Osteocyte (in vitro differentiated cells): ENCODE results near the gene KRTAP9-9. TPM values are rescaled to one million over a fixed set of nuclear protein-coding genes. Genes with fewer than 3 reads are reported as not detected.
"Not testable (repeated sequence)": the region's sequence is repeated elsewhere in the genome, so short reads cannot be mapped to it uniquely, and the experiment has no call there.

ENCODE experiments used
- DNase-seq: peaks from one replicate; pipeline ENCODE4 v3.0.0; 2021; ENCODE audit warnings: mixed read lengths; ENCODE audit not compliant: unreplicated experiment; ENCODE audit errors: extremely low spot score
- H3K27ac Mint-ChIP-seq: one replicate; pipeline ENCODE4 v1.8.0; 2021; ENCODE audit warnings: mild to moderate bottlenecking, mixed read lengths; ENCODE audit not compliant: unreplicated experiment
- H3K27me3 Mint-ChIP-seq: one replicate; pipeline ENCODE4 v1.8.0; 2021; ENCODE audit warnings: mixed read lengths; ENCODE audit not compliant: unreplicated experiment
- H3K36me3 Mint-ChIP-seq: one replicate; pipeline ENCODE4 v1.8.0; 2021; ENCODE audit warnings: mixed read lengths; ENCODE audit not compliant: unreplicated experiment
- H3K4me1 Mint-ChIP-seq: one replicate; pipeline ENCODE4 v1.8.0; 2021; ENCODE audit warnings: mixed read lengths; ENCODE audit not compliant: unreplicated experiment
- H3K4me3 Mint-ChIP-seq: one replicate; pipeline ENCODE4 v1.8.0; 2021; ENCODE audit warnings: mild to moderate bottlenecking, moderate library complexity, mixed read lengths; ENCODE audit not compliant: unreplicated experiment
- H3K9me3 Mint-ChIP-seq: one replicate; pipeline ENCODE4 v1.8.0; 2021; ENCODE audit warnings: mixed read lengths; ENCODE audit not compliant: unreplicated experiment
- total RNA-seq: library from RNA; stranded (reverse); gene quantifications from 2 replicates; pipeline ENCODE4 v1.2.1, GENCODE V29; 2021
- TF ChIP-seq, protein P1 (sequence below): fragments of 200-600 bp; sonication (generic); IDR thresholded peaks from 2 replicates; pipeline ENCODE4 v1.5.0; 2021; ENCODE audit warnings: antibody characterized with exemption, mild to moderate bottlenecking, moderate library complexity

KRTAP9-9 gene
- total RNA-seq, 1 donor from 2014 or later: not detected

DNA sequence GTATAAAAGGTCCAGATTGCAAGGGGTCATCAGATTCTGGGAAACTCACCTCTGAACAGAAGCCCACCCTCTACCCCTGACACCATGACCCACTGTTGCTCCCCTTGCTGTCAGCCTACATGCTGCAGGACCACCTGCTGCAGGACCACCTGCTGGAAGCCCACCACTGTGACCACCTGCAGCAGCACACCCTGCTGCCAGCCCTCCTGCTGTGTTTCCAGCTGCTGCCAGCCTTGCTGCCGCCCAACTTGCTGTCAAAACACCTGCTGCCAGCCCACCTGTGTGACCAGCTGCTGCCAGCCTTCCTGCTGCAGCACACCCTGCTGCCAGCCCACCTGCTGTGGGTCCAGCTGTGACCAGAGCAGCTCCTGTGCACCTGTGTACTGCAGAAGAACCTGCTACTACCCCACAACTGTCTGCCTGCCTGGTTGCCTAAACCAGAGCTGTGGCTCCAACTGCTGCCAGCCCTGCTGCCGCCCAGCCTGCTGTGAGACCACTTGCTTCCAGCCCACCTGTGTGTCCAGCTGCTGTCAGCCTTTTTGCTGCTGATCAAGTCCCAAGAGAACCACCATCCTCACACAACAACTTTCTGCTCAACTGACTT is 5.4 kb upstream of the KRTAP9-9 start, which contains the start of gene KRTAP9-4:
TSS of gene KRTAP9-4 (plus strand) at position 51 of the 604 bp plus-strand sequence. CDS start at position 85, 34 bp downstream.
- H3K4me3 Mint-ChIP-seq, H3K9me3 Mint-ChIP-seq, H3K36me3 Mint-ChIP-seq, H3K4me1 Mint-ChIP-seq, H3K27ac Mint-ChIP-seq, DNase-seq: not testable (repeated sequence)
- peaks cover 10% of the 10 kb centered on the region for H3K27me3 Mint-ChIP-seq

DNA sequence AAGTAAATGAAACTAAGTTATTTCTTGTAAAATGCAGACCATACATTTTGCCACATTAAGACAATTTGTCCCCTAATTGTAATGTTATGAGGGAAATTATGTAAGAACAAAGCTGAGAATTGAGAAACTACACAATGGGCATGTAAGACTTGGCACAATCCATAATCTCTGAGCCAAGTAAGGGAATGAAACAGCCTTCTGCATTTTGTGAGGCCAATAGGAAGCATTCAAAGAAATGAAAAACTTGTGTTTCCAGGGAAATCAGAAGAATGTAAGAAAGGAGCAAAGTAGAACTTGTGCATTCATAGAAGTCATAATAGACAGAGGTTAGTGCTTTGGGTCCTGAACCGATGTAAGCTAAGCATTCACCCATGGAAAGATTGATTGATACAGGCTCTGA is 3.9 kb upstream of the KRTAP9-9 start:
- H3K4me1 Mint-ChIP-seq: peaks cover 7% of the 10 kb centered on the region

DNA sequence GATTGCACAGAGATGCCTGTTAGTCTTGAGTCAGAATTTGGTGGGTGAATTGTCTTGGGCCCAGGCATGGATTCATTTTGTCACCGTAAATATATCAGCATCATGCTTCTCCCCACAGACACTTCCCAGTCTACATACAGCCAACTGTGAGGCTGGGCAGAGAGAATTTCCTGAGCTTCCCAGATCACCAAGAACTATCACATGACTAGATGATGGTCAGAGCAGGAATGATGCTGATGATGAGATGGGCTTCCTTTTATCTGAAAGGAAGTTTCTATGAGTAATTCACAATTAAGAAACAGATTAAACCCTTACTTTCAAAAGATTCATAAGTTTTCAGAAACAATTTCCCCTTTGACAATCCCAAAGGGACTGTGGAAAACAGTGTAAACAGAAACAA is 323 bp upstream of the KRTAP9-9 start:
- H3K27me3 Mint-ChIP-seq: peaks cover 10% of the 10 kb centered on the region
- TF ChIP-seq, protein P1, sequence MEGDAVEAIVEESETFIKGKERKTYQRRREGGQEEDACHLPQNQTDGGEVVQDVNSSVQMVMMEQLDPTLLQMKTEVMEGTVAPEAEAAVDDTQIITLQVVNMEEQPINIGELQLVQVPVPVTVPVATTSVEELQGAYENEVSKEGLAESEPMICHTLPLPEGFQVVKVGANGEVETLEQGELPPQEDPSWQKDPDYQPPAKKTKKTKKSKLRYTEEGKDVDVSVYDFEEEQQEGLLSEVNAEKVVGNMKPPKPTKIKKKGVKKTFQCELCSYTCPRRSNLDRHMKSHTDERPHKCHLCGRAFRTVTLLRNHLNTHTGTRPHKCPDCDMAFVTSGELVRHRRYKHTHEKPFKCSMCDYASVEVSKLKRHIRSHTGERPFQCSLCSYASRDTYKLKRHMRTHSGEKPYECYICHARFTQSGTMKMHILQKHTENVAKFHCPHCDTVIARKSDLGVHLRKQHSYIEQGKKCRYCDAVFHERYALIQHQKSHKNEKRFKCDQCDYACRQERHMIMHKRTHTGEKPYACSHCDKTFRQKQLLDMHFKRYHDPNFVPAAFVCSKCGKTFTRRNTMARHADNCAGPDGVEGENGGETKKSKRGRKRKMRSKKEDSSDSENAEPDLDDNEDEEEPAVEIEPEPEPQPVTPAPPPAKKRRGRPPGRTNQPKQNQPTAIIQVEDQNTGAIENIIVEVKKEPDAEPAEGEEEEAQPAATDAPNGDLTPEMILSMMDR: no peak
- DNase-seq: no peak
- H3K9me3 Mint-ChIP-seq: no peaks in the 10 kb centered on the region
- H3K27ac Mint-ChIP-seq: no peak overlapping the region
- peaks cover 20% of the 10 kb centered on the region for H3K4me1 Mint-ChIP-seq
- no peaks in the 10 kb centered on the region for H3K36me3 Mint-ChIP-seq
- H3K4me3 Mint-ChIP-seq: no peak overlapping the region

More for the DNA sequence above, 3.9 kb upstream of the KRTAP9-9 start:
- H3K36me3 Mint-ChIP-seq: no peaks in the 10 kb centered on the region
- DNase-seq: no peak
- H3K27me3 Mint-ChIP-seq: peaks cover 10% of the 10 kb centered on the region
- no peak overlapping the region for H3K27ac Mint-ChIP-seq
- TF ChIP-seq, protein P1: no peak
- H3K4me3 Mint-ChIP-seq: no peak overlapping the region
- no peaks in the 10 kb centered on the region for H3K9me3 Mint-ChIP-seq

DNA sequence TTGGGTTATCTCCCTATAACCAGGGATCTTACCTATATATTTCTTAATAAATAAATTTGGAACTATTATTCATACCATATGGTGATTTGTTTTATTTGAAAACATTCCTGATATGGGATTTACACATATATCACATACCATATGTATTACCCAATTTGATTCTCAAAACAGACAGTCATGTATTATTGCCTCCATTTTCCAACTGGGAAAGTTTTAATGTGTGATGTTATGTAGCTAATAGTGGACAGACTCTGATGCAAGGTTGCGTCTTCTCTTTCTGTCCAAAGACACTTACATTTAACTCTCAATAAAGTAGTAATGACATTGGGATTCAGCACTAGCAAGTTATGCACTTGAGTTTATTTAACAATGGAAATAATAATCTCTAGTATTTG is 1.1 kb downstream of the KRTAP9-9 start:
- peaks cover 4% of the 10 kb centered on the region for H3K27me3 Mint-ChIP-seq
- H3K36me3 Mint-ChIP-seq: no peaks in the 10 kb centered on the region
- no peak overlapping the region for H3K4me3 Mint-ChIP-seq
- H3K9me3 Mint-ChIP-seq: no peaks in the 10 kb centered on the region
- peaks cover 20% of the 10 kb centered on the region for H3K4me1 Mint-ChIP-seq
- TF ChIP-seq, protein P1: no peak
- DNase-seq: no peak
- H3K27ac Mint-ChIP-seq: no peak overlapping the region

DNA sequence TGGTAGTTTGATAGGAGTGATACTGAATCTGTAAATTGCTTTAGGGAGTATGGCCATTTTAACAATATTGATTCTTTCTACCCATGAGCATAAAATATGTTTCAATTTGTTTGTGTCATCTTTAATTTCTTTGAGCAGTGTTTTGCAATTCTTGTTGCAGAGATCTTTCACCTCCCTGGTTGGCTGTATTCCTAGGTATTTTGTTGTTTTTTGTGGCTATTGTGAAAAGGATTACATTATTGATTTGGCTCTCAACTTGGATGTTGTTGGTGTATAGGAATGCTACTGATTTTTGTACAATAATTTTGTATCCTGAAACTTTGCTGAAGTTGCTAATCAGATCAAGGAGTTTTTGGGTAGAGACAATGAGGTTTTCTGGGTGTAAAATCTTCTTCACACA is 3.2 kb downstream of the KRTAP9-9 start:
- H3K36me3 Mint-ChIP-seq: no peaks in the 10 kb centered on the region
- H3K4me1 Mint-ChIP-seq: peaks cover 20% of the 10 kb centered on the region
- no peak overlapping the region for H3K4me3 Mint-ChIP-seq
- H3K9me3 Mint-ChIP-seq: no peaks in the 10 kb centered on the region
- H3K27ac Mint-ChIP-seq: no peak overlapping the region
- H3K27me3 Mint-ChIP-seq: no peaks in the 10 kb centered on the region
- no peak for DNase-seq
- TF ChIP-seq, protein P1: no peak

DNA sequence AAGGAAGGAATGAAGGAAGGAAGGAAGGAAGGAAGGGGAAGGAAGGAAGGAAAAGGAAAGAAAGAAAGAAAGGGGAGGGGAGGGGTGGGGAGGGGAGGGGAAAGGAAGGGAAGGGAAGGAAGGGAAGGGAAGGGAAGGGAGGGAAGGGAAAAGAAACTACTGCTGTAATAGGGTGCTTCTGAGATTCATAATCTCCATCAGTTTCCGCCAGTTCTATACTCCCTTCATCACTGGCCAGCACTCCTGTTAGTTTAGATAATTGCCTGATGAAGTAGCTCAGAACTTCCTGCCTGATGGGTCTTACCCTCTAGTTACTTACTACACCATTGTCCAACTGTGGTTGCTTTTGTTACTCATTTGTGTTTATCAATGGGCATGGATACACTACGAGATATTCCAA is 8.0 kb downstream of the KRTAP9-9 start:
- Mint-ChIP-seq H3K27me3 (no peaks in the 10 kb centered on the region), H3K4me3 (no peak overlapping the region), H3K36me3 (no peaks in the 10 kb centered on the region), H3K9me3 (no peaks in the 10 kb centered on the region), H3K4me1 (peaks cover 3% of the 10 kb centered on the region), H3K27ac (no peak overlapping the region)
- TF ChIP-seq, protein P1: no peak
- no peak for DNase-seq
